Raji (cell line): ENCODE results near the gene SYT6.

Source experiments
- POLR2A ChIP-seq: IDR thresholded peaks from 2 replicates; pipeline ENCODE4 v1.6.1; 2011; ENCODE audit warnings: low read depth, low read length, control low read depth; ENCODE audit not compliant: insufficient read depth

Gene SYT6

GRCh38 chr1:114153261-114154145 is at the start of gene SYT6:
TSS of gene SYT6 (minus strand) at chr1:114153869. CDS start at chr1:114153772, 97 bp downstream.
- no peak for TF ChIP-seq POLR2A

- no peak for TF ChIP-seq POLR2A
Measured at GRCh38 chr1:114201486-114201885, 47.8 kb upstream of the SYT6 start.

GRCh38 chr1:114199017-114199594 is 45.4 kb upstream of the SYT6 start:
- no peak for TF ChIP-seq POLR2A

- no peak for TF ChIP-seq POLR2A
Measured at GRCh38 chr1:114196992-114197907, 43.6 kb upstream of the SYT6 start.

GRCh38 chr1:114195819-114196218 is 42.1 kb upstream of the SYT6 start:
- no peak for TF ChIP-seq POLR2A

- no peak for TF ChIP-seq POLR2A
Measured at GRCh38 chr1:114192328-114192727, 38.7 kb upstream of the SYT6 start.

- no peak for TF ChIP-seq POLR2A
Measured at GRCh38 chr1:114189398-114189797, 35.7 kb upstream of the SYT6 start.

- TF ChIP-seq POLR2A = no peak
Measured at GRCh38 chr1:114181356-114181755, 27.7 kb upstream of the SYT6 start.

- TF ChIP-seq POLR2A = no peak
Measured at GRCh38 chr1:114180742-114181141, 27.1 kb upstream of the SYT6 start.

- no peak for TF ChIP-seq POLR2A
Measured at GRCh38 chr1:114178936-114179335, 25.3 kb upstream of the SYT6 start.

GRCh38 chr1:114177282-114177681 is 23.6 kb upstream of the SYT6 start:
- no peak for TF ChIP-seq POLR2A

- no peak for TF ChIP-seq POLR2A
Measured at GRCh38 chr1:114176366-114176765, 22.7 kb upstream of the SYT6 start.

GRCh38 chr1:114173680-114174079 is 20.0 kb upstream of the SYT6 start:
- TF ChIP-seq POLR2A = no peak

GRCh38 chr1:114169509-114169908 is 15.8 kb upstream of the SYT6 start:
- TF ChIP-seq POLR2A = no peak

GRCh38 chr1:114167226-114167625 is 13.6 kb upstream of the SYT6 start:
- no peak for TF ChIP-seq POLR2A
